PC-9 (cell line): ENCODE data around the gene ZNF516. TPM values are rescaled to one million over a fixed set of nuclear protein-coding genes. Genes with fewer than 3 reads are reported as not detected.

ENCODE experiments used
- BruUV-seq: library from RNA; stranded (reverse); fragments of 400-500 nt; replicated peaks from 2 replicates; lab custom pipeline; 2021; lab: Mats Ljungman, UMichigan
- CTCF ChIA-PET: fragments of 300-600 bp; sonication (Branson Sonifier 250); formaldehyde crosslinking; loops from one replicate; lab custom pipeline; 2022; ENCODE audit warnings: antibody characterized with exemption; lab: Charles Lee
- POLR2A ChIA-PET: fragments of 300-600 bp; sonication (Branson Sonifier 250); formaldehyde crosslinking; loops from one replicate; lab custom pipeline; 2022; ENCODE audit warnings: antibody characterized with exemption; ENCODE audit not compliant: unreplicated experiment; lab: Charles Lee
- DNase-seq, 2 experiments: peaks; one replicate each; pipeline versions ENCODE4 v3.0.0 to v3.0.0-alpha.2; 2015 to 2022; ENCODE audit warnings: mixed read lengths in 1 of 2
- H2AFZ ChIP-seq: fragments of 200-600 bp; sonication (generic); 2 replicates; pipeline ENCODE4 v1.8.1; 2017; ENCODE audit warnings: antibody characterized with exemption
- H3F3A ChIP-seq: fragments of 200-600 bp; sonication (generic); 2 replicates; pipeline ENCODE4 v1.8.1; 2017; ENCODE audit warnings: antibody characterized with exemption, mild to moderate bottlenecking, low read depth; ENCODE audit not compliant: insufficient read depth
- H3K27ac ChIP-seq: fragments of 200-600 bp; sonication (generic); 2 replicates; pipeline ENCODE4 v1.6.1; 2016; ENCODE audit warnings: mixed run types
- H3K27me3 ChIP-seq: fragments of 200-600 bp; sonication (generic); 2 replicates; pipeline ENCODE4 v1.6.1; 2016; ENCODE audit warnings: low read depth, mixed run types; ENCODE audit not compliant: insufficient read depth
- H3K36me3 ChIP-seq: fragments of 200-600 bp; sonication (generic); 2 replicates; pipeline ENCODE4 v1.6.1; 2016; ENCODE audit warnings: low read depth, mixed run types
- H3K4me1 ChIP-seq: fragments of 200-600 bp; sonication (generic); replicated peaks from 2 replicates; pipeline ENCODE4 v1.6.1; 2016; ENCODE audit warnings: mixed run types; ENCODE audit not compliant: insufficient read depth
- H3K4me2 ChIP-seq: fragments of 200-600 bp; sonication (generic); 2 replicates; pipeline ENCODE4 v1.6.1; 2017; ENCODE audit warnings: mixed run types
- H3K4me3 ChIP-seq: fragments of 200-600 bp; sonication (generic); 2 replicates; pipeline ENCODE4 v1.6.1; 2016; ENCODE audit warnings: mixed run types
- H3K79me2 ChIP-seq: fragments of 200-600 bp; sonication (generic); 2 replicates; pipeline ENCODE4 v1.6.1; 2017; ENCODE audit warnings: low read depth, mixed run types
- H3K9me2 ChIP-seq: fragments of 200-600 bp; sonication (generic); 2 replicates; pipeline ENCODE4 v1.8.1; 2017; ENCODE audit warnings: mild to moderate bottlenecking; ENCODE audit not compliant: insufficient read depth
- H3K9me3 ChIP-seq: fragments of 200-600 bp; sonication (generic); 2 replicates; pipeline ENCODE4 v1.8.1; 2016; ENCODE audit warnings: low read depth; ENCODE audit not compliant: insufficient read depth
- H4K20me1 ChIP-seq: fragments of 200-600 bp; sonication (generic); 2 replicates; pipeline ENCODE4 v1.8.1; 2017; ENCODE audit not compliant: insufficient read depth
- EZH2 ChIP-seq: fragments of 200-600 bp; sonication (generic); IDR thresholded peaks from 2 replicates; pipeline ENCODE4 v1.8.0; 2017; ENCODE audit warnings: antibody characterized with exemption, low read depth
- intact Hi-C: fragments of 100-400 bp; cut with micrococcal nuclease; formaldehyde crosslinking; loops from one replicate; pipeline ENCODE4 v1.10.0; 2022; ENCODE audit not compliant: unreplicated experiment
- total RNA-seq: library from RNA; stranded (reverse); gene quantifications from 2 replicates; pipeline ENCODE4 v1.2.3, GENCODE V29; 2021
- TF ChIP-seq, protein P1 (sequence below): fragments of 200-600 bp; sonication (generic); conservative IDR thresholded peaks from 2 replicates; pipeline ENCODE4 v1.6.1; 2017; ENCODE audit warnings: mixed run types, antibody characterized with exemption, mild to moderate bottlenecking, moderate library complexity

ZNF516 gene
- total RNA-seq, 1 experiment from 2014 or later, result 32.7 TPM

- intact Hi-C loops, result no loop called here
- no peaks in the 10 kb centered on the region for H3K4me1 ChIP-seq
- H3K79me2 ChIP-seq, result no peaks in the 10 kb centered on the region
- no peaks in the 10 kb centered on the region for H3K9me3 ChIP-seq
- no peaks in the 10 kb centered on the region for H4K20me1 ChIP-seq
- H3K4me3 ChIP-seq, result no peak overlapping the region
- POLR2A ChIA-PET, result no interaction called here
- TF ChIP-seq, protein P1, sequence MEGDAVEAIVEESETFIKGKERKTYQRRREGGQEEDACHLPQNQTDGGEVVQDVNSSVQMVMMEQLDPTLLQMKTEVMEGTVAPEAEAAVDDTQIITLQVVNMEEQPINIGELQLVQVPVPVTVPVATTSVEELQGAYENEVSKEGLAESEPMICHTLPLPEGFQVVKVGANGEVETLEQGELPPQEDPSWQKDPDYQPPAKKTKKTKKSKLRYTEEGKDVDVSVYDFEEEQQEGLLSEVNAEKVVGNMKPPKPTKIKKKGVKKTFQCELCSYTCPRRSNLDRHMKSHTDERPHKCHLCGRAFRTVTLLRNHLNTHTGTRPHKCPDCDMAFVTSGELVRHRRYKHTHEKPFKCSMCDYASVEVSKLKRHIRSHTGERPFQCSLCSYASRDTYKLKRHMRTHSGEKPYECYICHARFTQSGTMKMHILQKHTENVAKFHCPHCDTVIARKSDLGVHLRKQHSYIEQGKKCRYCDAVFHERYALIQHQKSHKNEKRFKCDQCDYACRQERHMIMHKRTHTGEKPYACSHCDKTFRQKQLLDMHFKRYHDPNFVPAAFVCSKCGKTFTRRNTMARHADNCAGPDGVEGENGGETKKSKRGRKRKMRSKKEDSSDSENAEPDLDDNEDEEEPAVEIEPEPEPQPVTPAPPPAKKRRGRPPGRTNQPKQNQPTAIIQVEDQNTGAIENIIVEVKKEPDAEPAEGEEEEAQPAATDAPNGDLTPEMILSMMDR, result no peak
- no peak for TF ChIP-seq EZH2
- no peak overlapping the region for H3K4me2 ChIP-seq
- no peaks in the 10 kb centered on the region for H3F3A ChIP-seq
- no peak overlapping the region for H3K27ac ChIP-seq
- no peaks in the 10 kb centered on the region for H3K9me2 ChIP-seq
- H3K36me3 ChIP-seq, result no peaks in the 10 kb centered on the region
- no peak for DNase-seq
- no TSS peak for BruUV-seq
- CTCF ChIA-PET, result no interaction called here
- no peak overlapping the region for H2AFZ ChIP-seq
- no peaks in the 10 kb centered on the region for H3K27me3 ChIP-seq
Measured at GRCh38 chr18:76514573-76514972, 19.5 kb upstream of the ZNF516 start.

DNA sequence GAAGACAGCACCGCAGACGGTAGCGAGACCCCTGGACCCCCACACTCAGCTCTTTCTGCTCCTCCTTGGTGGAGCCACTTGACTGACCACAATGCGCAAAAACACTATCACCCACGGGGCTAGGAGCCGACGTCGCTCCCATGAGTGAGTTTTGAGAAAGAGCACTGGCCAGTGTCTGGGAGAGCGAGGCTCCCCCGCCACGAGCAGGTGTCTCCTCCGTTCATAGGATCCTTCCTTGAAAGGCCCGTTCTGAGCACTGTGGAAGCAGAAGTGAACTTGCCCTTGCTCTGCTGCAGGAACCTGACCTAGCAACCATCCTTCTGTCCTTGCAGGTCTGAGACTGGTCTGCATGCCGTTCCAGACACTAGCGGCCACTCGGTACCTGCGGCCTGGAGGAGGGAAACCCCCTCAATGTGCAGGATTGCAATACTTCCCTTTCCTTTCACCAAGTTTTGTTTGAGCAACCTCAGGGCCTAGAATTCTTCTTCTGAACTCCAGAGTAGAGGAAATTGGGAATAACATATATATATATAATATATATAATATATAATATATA lies 12.9 kb upstream of the ZNF516 start:
- POLR2A ChIA-PET, result no interaction called here
- H3K27me3 ChIP-seq, result no peaks in the 10 kb centered on the region
- no peaks in the 10 kb centered on the region for H3K36me3 ChIP-seq
- intact Hi-C loops, result no loop called here
- no peak overlapping the region for H3K27ac ChIP-seq
- H4K20me1 ChIP-seq, result no peaks in the 10 kb centered on the region
- H3K79me2 ChIP-seq, result no peaks in the 10 kb centered on the region
- H3K4me1 ChIP-seq, result no peaks in the 10 kb centered on the region
- CTCF ChIA-PET, result no interaction called here
- no peaks in the 10 kb centered on the region for H3K9me3 ChIP-seq
- H2AFZ ChIP-seq, result no peak overlapping the region
- no peak overlapping the region for H3K4me2 ChIP-seq
- H3K4me3 ChIP-seq, result no peak overlapping the region
- no peak for DNase-seq
- H3K9me2 ChIP-seq, result no peaks in the 10 kb centered on the region
- TF ChIP-seq EZH2, result no peak
- TF ChIP-seq, protein P1, result no peak
- no TSS peak for BruUV-seq
- no peaks in the 10 kb centered on the region for H3F3A ChIP-seq

GRCh38 chr18:76506974-76507764 lies 12.1 kb upstream of the ZNF516 start:
- intact Hi-C loops, result no loop called here

More at GRCh38 chr18:76506974-76507764, 12.1 kb upstream of the ZNF516 start:
- H3K9me2 ChIP-seq, result no peaks in the 10 kb centered on the region
- no peaks in the 10 kb centered on the region for H3F3A ChIP-seq
- no peaks in the 10 kb centered on the region for H3K36me3 ChIP-seq
- H3K4me3 ChIP-seq, result no peak overlapping the region
- H3K27ac ChIP-seq, result no peak overlapping the region
- no TSS peak for BruUV-seq
- TF ChIP-seq, protein P1, result no peak
- H2AFZ ChIP-seq, result no peak overlapping the region
- DNase-seq, result no peak
- H3K9me3 ChIP-seq, result no peaks in the 10 kb centered on the region
- no peak overlapping the region for H3K4me2 ChIP-seq
- H3K4me1 ChIP-seq, result no peaks in the 10 kb centered on the region
- no peaks in the 10 kb centered on the region for H3K27me3 ChIP-seq
- ChIA-PET POLR2A (no interaction called here), CTCF (no interaction called here)
- no peaks in the 10 kb centered on the region for H4K20me1 ChIP-seq
- H3K79me2 ChIP-seq, result no peaks in the 10 kb centered on the region
